WTC11 (cell line): Measurements from ENCODE around the gene IL21R. TPM values are rescaled to one million over a fixed set of nuclear protein-coding genes. Genes with fewer than 3 reads are reported as not detected.

Source experiments
- ATAC-seq: fragments of 200-7000 bp; cut with Tn5 transposase; 2 replicates; pipeline ENCODE4 v1.10.0; 2021; ENCODE audit warnings: mild to moderate bottlenecking, moderate library complexity
- CTCF ChIA-PET: fragments of 300-600 bp; sonication (Branson Sonifier 250); formaldehyde crosslinking; loops from one replicate; lab custom pipeline; 2021; ENCODE audit warnings: antibody characterized with exemption; lab: Charles Lee
- POLR2A ChIA-PET: fragments of 350-600 bp; sonication (Branson Sonifier 250); formaldehyde crosslinking; loops from one replicate; lab custom pipeline; 2021; ENCODE audit warnings: antibody characterized with exemption; lab: Charles Lee
- DNase-seq: peaks from one replicate; pipeline ENCODE4 v3.0.0; 2021; ENCODE audit warnings: low spot score
- H3K27ac Mint-ChIP-seq: 2 replicates; pipeline ENCODE4 v1.8.0; 2021; ENCODE audit warnings: mixed read lengths
- H3K27me3 Mint-ChIP-seq: 2 replicates; pipeline ENCODE4 v1.8.0; 2021; ENCODE audit warnings: low read depth, mild to moderate bottlenecking, moderate library complexity, mixed read lengths
- H3K36me3 Mint-ChIP-seq: 2 replicates; pipeline ENCODE4 v1.8.0; 2021; ENCODE audit warnings: mixed read lengths
- H3K4me1 Mint-ChIP-seq: 2 replicates; pipeline ENCODE4 v1.8.0; 2022; ENCODE audit warnings: mixed read lengths
- H3K4me3 Mint-ChIP-seq: 2 replicates; pipeline ENCODE4 v1.8.0; 2021; ENCODE audit warnings: mild to moderate bottlenecking, moderate library complexity, mixed read lengths
- H3K9me3 Mint-ChIP-seq: 2 replicates; pipeline ENCODE4 v1.8.0; 2021; ENCODE audit warnings: mixed read lengths
- ATF1 ChIP-seq: sonication (generic); formaldehyde crosslinking; IDR thresholded peaks from 2 replicates; pipeline ENCODE4 v1.8.1; 2023; ENCODE audit warnings: mild to moderate bottlenecking, moderate library complexity, missing genetic modification reagents
- E2F4 ChIP-seq: sonication (generic); formaldehyde crosslinking; IDR thresholded peaks from 2 replicates; pipeline ENCODE4 v1.8.1; 2022; ENCODE audit warnings: low read depth, mild to moderate bottlenecking, moderate library complexity, missing genetic modification reagents, borderline replicate concordance
- FOXP4 ChIP-seq: sonication (generic); formaldehyde crosslinking; IDR thresholded peaks from 2 replicates; pipeline ENCODE4 v1.8.0; 2022; ENCODE audit warnings: mild to moderate bottlenecking, missing genetic modification reagents
- GABPB1 ChIP-seq: sonication (generic); formaldehyde crosslinking; IDR thresholded peaks from 2 replicates; pipeline ENCODE4 v1.8.1; 2023; ENCODE audit warnings: mild to moderate bottlenecking, missing genetic modification reagents
- HMGA2 ChIP-seq: fragments of 250-450 bp; sonication (Bioruptor Pico); IDR thresholded peaks from 2 replicates; pipeline ENCODE4 v1.4.0; 2021; ENCODE audit warnings: mild to moderate bottlenecking, moderate library complexity
- IRF1 ChIP-seq: sonication (generic); formaldehyde crosslinking; IDR thresholded peaks from 2 replicates; pipeline ENCODE4 v1.8.0; 2023; ENCODE audit warnings: missing genetic modification reagents
- JAZF1 ChIP-seq: fragments of 250-450 bp; sonication (Bioruptor Pico); IDR thresholded peaks from 2 replicates; pipeline ENCODE4 v1.9.0; 2021; ENCODE audit warnings: moderate library complexity, mild to moderate bottlenecking, inconsistent platforms
- NR3C1 ChIP-seq: sonication (generic); formaldehyde crosslinking; conservative IDR thresholded peaks from 2 replicates; pipeline ENCODE4 v1.8.1; 2023; ENCODE audit warnings: low read depth, mild to moderate bottlenecking, missing genetic modification reagents
- PRRX2 ChIP-seq: fragments of 250-450 bp; sonication (Bioruptor Pico); IDR thresholded peaks from 2 replicates; pipeline ENCODE4 v1.8.0; 2021; ENCODE audit warnings: mild to moderate bottlenecking
- TP53 ChIP-seq: sonication (generic); formaldehyde crosslinking; IDR thresholded peaks from 2 replicates; pipeline ENCODE4 v1.8.1; 2023; ENCODE audit warnings: mild to moderate bottlenecking, missing genetic modification reagents
- USF1 ChIP-seq: sonication (generic); formaldehyde crosslinking; IDR thresholded peaks from 2 replicates; pipeline ENCODE4 v1.8.0; 2022; ENCODE audit warnings: mild to moderate bottlenecking, missing genetic modification reagents
- ZMAT4 ChIP-seq: fragments of 250-450 bp; sonication (Bioruptor Pico); IDR thresholded peaks from 2 replicates; pipeline ENCODE4 v1.9.0; 2021; ENCODE audit warnings: mild to moderate bottlenecking
- ZNF416 ChIP-seq: fragments of 250-450 bp; sonication (Bioruptor Pico); IDR thresholded peaks from 2 replicates; pipeline ENCODE4 v1.9.0; 2021; ENCODE audit warnings: mild to moderate bottlenecking, inconsistent platforms
- ZNF532 ChIP-seq: fragments of 250-450 bp; sonication (Bioruptor Pico); IDR thresholded peaks from 2 replicates; pipeline ENCODE4 v1.9.0; 2021; ENCODE audit warnings: mild to moderate bottlenecking, borderline replicate concordance
- total RNA-seq: library from RNA; stranded (reverse); gene quantifications from 3 replicates; pipeline ENCODE4 v1.2.3, GENCODE V29; 2021
- TF ChIP-seq, protein P1 (sequence below): sonication (generic); formaldehyde crosslinking; conservative IDR thresholded peaks from 2 replicates; pipeline ENCODE4 v1.8.1; 2023; ENCODE audit warnings: mild to moderate bottlenecking, low read depth, missing genetic modification reagents, moderate library complexity
- TF ChIP-seq, protein P2 (sequence below): sonication (generic); formaldehyde crosslinking; conservative IDR thresholded peaks from 2 replicates; pipeline ENCODE4 v1.8.1; 2022; ENCODE audit warnings: mild to moderate bottlenecking, missing genetic modification reagents
- TF ChIP-seq, protein P3 (sequence below): fragments of 250-450 bp; sonication (Bioruptor Pico); IDR thresholded peaks from 2 replicates; pipeline ENCODE4 v2.1.2; 2022; ENCODE audit warnings: mild to moderate bottlenecking, moderate library complexity
- TF ChIP-seq, protein P4 (sequence below): sonication (generic); formaldehyde crosslinking; IDR thresholded peaks from 2 replicates; pipeline ENCODE4 v1.8.1; 2023; ENCODE audit warnings: mild to moderate bottlenecking, missing genetic modification reagents, moderate library complexity

The IL21R gene
- total RNA-seq, 1 experiment from 2014 or later, result 0.70 TPM

GRCh38 chr16:27458258-27458657 is 56.3 kb downstream of the IL21R start:
- POLR2A ChIA-PET, result no interaction called here
- H3K9me3 Mint-ChIP-seq, result peaks cover 3% of the 10 kb centered on the region
- no peak for TF ChIP-seq HMGA2 (CRISPR knock-in tag)
- TF ChIP-seq E2F4, result no peak
- TF ChIP-seq ATF1 (CRISPR knock-in tag), result no peak
- TF ChIP-seq, protein P1, sequence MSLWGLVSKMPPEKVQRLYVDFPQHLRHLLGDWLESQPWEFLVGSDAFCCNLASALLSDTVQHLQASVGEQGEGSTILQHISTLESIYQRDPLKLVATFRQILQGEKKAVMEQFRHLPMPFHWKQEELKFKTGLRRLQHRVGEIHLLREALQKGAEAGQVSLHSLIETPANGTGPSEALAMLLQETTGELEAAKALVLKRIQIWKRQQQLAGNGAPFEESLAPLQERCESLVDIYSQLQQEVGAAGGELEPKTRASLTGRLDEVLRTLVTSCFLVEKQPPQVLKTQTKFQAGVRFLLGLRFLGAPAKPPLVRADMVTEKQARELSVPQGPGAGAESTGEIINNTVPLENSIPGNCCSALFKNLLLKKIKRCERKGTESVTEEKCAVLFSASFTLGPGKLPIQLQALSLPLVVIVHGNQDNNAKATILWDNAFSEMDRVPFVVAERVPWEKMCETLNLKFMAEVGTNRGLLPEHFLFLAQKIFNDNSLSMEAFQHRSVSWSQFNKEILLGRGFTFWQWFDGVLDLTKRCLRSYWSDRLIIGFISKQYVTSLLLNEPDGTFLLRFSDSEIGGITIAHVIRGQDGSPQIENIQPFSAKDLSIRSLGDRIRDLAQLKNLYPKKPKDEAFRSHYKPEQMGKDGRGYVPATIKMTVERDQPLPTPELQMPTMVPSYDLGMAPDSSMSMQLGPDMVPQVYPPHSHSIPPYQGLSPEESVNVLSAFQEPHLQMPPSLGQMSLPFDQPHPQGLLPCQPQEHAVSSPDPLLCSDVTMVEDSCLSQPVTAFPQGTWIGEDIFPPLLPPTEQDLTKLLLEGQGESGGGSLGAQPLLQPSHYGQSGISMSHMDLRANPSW (CRISPR knock-in tag), result no peak
- TF ChIP-seq JAZF1 (CRISPR knock-in tag), result no peak
- no peak for TF ChIP-seq ZNF532 (CRISPR knock-in tag)
- TF ChIP-seq, protein P2, sequence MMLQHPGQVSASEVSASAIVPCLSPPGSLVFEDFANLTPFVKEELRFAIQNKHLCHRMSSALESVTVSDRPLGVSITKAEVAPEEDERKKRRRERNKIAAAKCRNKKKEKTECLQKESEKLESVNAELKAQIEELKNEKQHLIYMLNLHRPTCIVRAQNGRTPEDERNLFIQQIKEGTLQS, result no peak
- TF ChIP-seq GABPB1 (CRISPR knock-in tag), result no peak
- TF ChIP-seq, protein P3, sequence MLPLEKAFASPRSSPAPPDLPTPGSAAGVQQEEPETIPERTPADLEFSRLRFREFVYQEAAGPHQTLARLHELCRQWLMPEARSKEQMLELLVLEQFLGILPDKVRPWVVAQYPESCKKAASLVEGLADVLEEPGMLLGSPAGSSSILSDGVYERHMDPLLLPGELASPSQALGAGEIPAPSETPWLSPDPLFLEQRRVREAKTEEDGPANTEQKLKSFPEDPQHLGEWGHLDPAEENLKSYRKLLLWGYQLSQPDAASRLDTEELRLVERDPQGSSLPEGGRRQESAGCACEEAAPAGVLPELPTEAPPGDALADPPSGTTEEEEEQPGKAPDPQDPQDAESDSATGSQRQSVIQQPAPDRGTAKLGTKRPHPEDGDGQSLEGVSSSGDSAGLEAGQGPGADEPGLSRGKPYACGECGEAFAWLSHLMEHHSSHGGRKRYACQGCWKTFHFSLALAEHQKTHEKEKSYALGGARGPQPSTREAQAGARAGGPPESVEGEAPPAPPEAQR (CRISPR knock-in tag), result no peak
- TF ChIP-seq FOXP4 (CRISPR knock-in tag), result no peak
- no peak for TF ChIP-seq TP53 (CRISPR knock-in tag)
- no peak for TF ChIP-seq PRRX2 (CRISPR knock-in tag)
- TF ChIP-seq ZMAT4, result no peak
- TF ChIP-seq ZNF416 (CRISPR knock-in tag), result no peak
- no peak for TF ChIP-seq USF1 (CRISPR knock-in tag)
- TF ChIP-seq, protein P4, sequence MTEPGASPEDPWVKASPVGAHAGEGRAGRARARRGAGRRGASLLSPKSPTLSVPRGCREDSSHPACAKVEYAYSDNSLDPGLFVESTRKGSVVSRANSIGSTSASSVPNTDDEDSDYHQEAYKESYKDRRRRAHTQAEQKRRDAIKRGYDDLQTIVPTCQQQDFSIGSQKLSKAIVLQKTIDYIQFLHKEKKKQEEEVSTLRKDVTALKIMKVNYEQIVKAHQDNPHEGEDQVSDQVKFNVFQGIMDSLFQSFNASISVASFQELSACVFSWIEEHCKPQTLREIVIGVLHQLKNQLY (CRISPR knock-in tag), result no peak
- TF ChIP-seq NR3C1 (CRISPR knock-in tag), result no peak
- no peak for TF ChIP-seq IRF1 (CRISPR knock-in tag)
- TF ChIP-seq, all 79 proteins: peak for 0
- Mint-ChIP-seq H3K27ac (no peak overlapping the region), H3K4me3 (no peak overlapping the region), H3K4me1 (no peaks in the 10 kb centered on the region; the same call in 1 of the 2 replicates), H3K27me3 (no peaks in the 10 kb centered on the region; the same call in 1 of the 2 replicates), H3K36me3 (peaks cover 5% of the 10 kb centered on the region; the same call in 1 of the 2 replicates)
- no peak for DNase-seq
- no peak for ATAC-seq
- CTCF ChIA-PET, result no interaction called here
